Uterus (tissue), 4 donors: ENCODE data around the gene ZNF701. TPM values are rescaled to one million over a fixed set of nuclear protein-coding genes. Genes with fewer than 3 reads are reported as not detected.
"Not testable (repeated sequence)": the region's sequence is repeated elsewhere in the genome, so short reads cannot be mapped to it uniquely, and the experiment has no call there.

Source experiments
- DNase-seq, 2 donors: peaks; one replicate each; pipeline ENCODE4 v3.0.0-alpha.2; 2019 to 2020
- H3K27ac ChIP-seq, 2 donors: fragments of 200-600 bp; sonication (generic); 1 replicate in 1 of 2; 2 replicates in 1 of 2; pipeline ENCODE4 v1.5.1; 2016 to 2018
- H3K27me3 ChIP-seq, 2 donors: fragments of 200-600 bp; sonication (generic); one replicate each; pipeline ENCODE4 v1.5.1; 2018 to 2019; ENCODE audit warnings: control low read depth in 1 of 2
- H3K36me3 ChIP-seq, 2 donors: fragments of 200-600 bp; sonication (generic); one replicate each; pipeline ENCODE4 v1.5.1; 2019; ENCODE audit warnings: control low read depth in 1 of 2
- H3K4me1 ChIP-seq, 2 donors: fragments of 200-600 bp; sonication (generic); one replicate each; pipeline ENCODE4 v1.5.1; 2018 to 2019; ENCODE audit warnings: control low read depth in 1 of 2
- H3K4me3 ChIP-seq, 2 donors: fragments of 200-600 bp; sonication (generic); 1 replicate in 1 of 2; 2 replicates in 1 of 2; pipeline ENCODE4 v1.5.1; 2018 to 2019; ENCODE audit warnings: mild to moderate bottlenecking in 1 of 2
- H3K9me3 ChIP-seq, 2 donors: fragments of 200-600 bp; sonication (generic); one replicate each; pipeline ENCODE4 v1.5.1; 2019; ENCODE audit warnings: control low read depth in 1 of 2
- POLR2A ChIP-seq, 2 donors: fragments of 450-650 bp; IDR thresholded peaks; one replicate each; pipeline ENCODE4 v1.6.1; 2016; ENCODE audit warnings: antibody characterized with exemption in 2 of 2, mild to moderate bottlenecking in 1 of 2, moderate library complexity in 1 of 2
- intact Hi-C: fragments of 100-400 bp; cut with DNase I; formaldehyde crosslinking; loops from one replicate; pipeline ENCODE4 v1.15.1; 2023; ENCODE audit warnings: low total_unique reads
- total RNA-seq, 4 donors: library from RNA; depleted of rRNA in 3 of 4; stranded (reverse); fragments of >200 nt in 3 of 4; gene quantifications; one replicate each; pipeline versions ENCODE4 v1.1.0 to v1.2.4, GENCODE V29; 2014 to 2023
- TF ChIP-seq, protein P1 (sequence below), 4 experiments: fragments of 200-600 bp in 2 of 4; fragments of 450-650 bp in 2 of 4; sonication (generic) in 2 of 4; IDR thresholded peaks; one replicate each; pipeline ENCODE4 v1.5.1; 2016 to 2019; ENCODE audit warnings: antibody characterized with exemption in 4 of 4, mild to moderate bottlenecking in 2 of 4, moderate library complexity in 1 of 4
- donor health status: DM: yes; HTN: yes; CAD: no.

The ZNF701 gene
- total RNA-seq, 4 donors from 2014 or later, result 2.9 to 32.8 (median 16.7) TPM

GRCh38 chr19:52567921-52568320 lies 2.2 kb upstream of the ZNF701 start:
- H3K4me3 ChIP-seq, result no peak overlapping the region
- intact Hi-C loops, result no loop called here
- no peaks in the 10 kb centered on the region for H3K27me3 ChIP-seq
- TF ChIP-seq POLR2A (IDR thresholded peaks at IDR 0.05), result no peak
- TF ChIP-seq, protein P1, sequence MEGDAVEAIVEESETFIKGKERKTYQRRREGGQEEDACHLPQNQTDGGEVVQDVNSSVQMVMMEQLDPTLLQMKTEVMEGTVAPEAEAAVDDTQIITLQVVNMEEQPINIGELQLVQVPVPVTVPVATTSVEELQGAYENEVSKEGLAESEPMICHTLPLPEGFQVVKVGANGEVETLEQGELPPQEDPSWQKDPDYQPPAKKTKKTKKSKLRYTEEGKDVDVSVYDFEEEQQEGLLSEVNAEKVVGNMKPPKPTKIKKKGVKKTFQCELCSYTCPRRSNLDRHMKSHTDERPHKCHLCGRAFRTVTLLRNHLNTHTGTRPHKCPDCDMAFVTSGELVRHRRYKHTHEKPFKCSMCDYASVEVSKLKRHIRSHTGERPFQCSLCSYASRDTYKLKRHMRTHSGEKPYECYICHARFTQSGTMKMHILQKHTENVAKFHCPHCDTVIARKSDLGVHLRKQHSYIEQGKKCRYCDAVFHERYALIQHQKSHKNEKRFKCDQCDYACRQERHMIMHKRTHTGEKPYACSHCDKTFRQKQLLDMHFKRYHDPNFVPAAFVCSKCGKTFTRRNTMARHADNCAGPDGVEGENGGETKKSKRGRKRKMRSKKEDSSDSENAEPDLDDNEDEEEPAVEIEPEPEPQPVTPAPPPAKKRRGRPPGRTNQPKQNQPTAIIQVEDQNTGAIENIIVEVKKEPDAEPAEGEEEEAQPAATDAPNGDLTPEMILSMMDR (IDR thresholded peaks at IDR 0.05), result no peak
- no peak overlapping the region for H3K27ac ChIP-seq
- no peaks in the 10 kb centered on the region for H3K9me3 ChIP-seq
- no peaks in the 10 kb centered on the region for H3K4me1 ChIP-seq
- no peaks in the 10 kb centered on the region for H3K36me3 ChIP-seq
- DNase-seq, result no peak

DNA sequence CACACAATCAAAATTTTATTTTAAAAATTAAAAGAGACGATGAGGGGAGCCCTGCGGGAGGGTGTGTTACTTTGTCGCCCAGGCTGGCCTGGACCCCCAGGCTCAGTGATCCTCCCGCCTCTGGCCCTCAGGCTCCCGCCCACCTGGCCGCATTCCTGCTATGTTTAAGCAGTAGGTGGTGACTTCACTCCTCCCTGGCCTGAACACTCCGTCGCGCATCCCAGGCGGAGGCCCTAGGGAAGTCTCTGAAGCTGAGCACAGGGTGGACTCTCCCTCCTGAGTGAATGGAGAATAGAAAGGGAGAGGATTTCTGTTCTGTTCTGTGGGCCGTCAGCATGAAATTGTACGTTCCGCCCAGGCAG lies 468 bp upstream of the ZNF701 start:
- H3K27me3 ChIP-seq, H3K36me3 ChIP-seq, H3K4me1 ChIP-seq, H3K9me3 ChIP-seq, intact Hi-C loops: not testable (repeated sequence)
- H3K4me3 ChIP-seq, result peak overlapping the region; percentile 63 to 71
- DNase-seq, result peak; percentile 63 to 66
- H3K27ac ChIP-seq, result peak overlapping the region; percentile 84 to 88

GRCh38 chr19:52584736-52585440 lies 14.8 kb downstream of the ZNF701 start:
- Histone ChIP-seq H3K36me3 (no peaks in the 10 kb centered on the region), H3K4me3 (no peak overlapping the region), H3K27me3 (no peaks in the 10 kb centered on the region), H3K27ac (no peak overlapping the region), H3K9me3 (no peaks in the 10 kb centered on the region), H3K4me1 (no peaks in the 10 kb centered on the region)
- intact Hi-C loops, result no loop called here
- no peak for DNase-seq
- TF ChIP-seq, protein P1 (IDR thresholded peaks at IDR 0.05), result no peak
- no peak for TF ChIP-seq POLR2A (IDR thresholded peaks at IDR 0.05)

DNA sequence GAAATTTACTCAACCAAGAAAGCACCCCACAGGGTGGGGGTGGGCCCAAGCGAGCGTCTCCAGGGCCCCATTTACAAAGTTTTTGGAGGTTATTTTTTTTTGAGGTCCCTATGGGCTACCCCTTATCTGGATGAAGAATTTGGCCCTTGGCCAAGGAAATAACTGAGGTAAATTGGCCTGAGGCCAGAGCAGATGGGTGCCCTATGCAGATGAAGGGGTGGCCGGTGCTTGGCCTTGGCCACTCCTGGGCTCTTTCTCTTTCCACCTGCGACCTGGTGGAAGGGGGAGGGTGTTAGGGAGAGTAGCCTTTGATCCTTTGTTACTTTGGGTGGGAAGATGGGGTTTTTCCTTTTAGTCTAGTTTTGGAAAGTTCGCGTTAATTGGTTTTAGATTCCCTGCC lies 15.5 kb downstream of the ZNF701 start:
- TF ChIP-seq, protein P1 (IDR thresholded peaks at IDR 0.05), result no peak
- no peak for TF ChIP-seq POLR2A (IDR thresholded peaks at IDR 0.05)
- no peaks in the 10 kb centered on the region for H3K27me3 ChIP-seq
- no peak for DNase-seq
- no peak overlapping the region for H3K4me3 ChIP-seq
- H3K4me1 ChIP-seq, result no peaks in the 10 kb centered on the region
- H3K9me3 ChIP-seq, result no peaks in the 10 kb centered on the region
- H3K36me3 ChIP-seq, result no peaks in the 10 kb centered on the region
- intact Hi-C loops, result no loop called here
- no peak overlapping the region for H3K27ac ChIP-seq

DNA sequence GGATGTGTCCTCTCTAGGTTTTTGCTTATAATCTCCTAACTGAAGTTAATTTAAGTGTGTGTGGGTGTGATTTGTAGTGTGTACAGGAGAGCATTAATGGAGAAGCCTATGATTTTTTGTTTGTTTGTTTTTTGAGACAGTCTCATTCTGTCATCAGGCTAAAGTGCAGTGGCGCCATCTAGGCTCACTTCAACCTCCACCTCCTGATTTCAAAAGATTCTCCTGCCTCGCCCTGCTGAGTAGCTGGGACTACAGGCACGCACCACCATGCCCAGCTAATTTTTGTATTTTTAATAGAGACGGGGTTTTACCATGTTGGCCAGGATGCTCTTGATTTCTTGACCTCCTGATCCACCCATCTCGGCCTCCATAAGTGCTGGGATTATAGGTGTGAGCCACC lies 20.6 kb downstream of the ZNF701 start:
- no peak for TF ChIP-seq POLR2A (IDR thresholded peaks at IDR 0.05)
- TF ChIP-seq, protein P1 (IDR thresholded peaks at IDR 0.05), result no peak
- no peaks in the 10 kb centered on the region for H3K9me3 ChIP-seq

DNA sequence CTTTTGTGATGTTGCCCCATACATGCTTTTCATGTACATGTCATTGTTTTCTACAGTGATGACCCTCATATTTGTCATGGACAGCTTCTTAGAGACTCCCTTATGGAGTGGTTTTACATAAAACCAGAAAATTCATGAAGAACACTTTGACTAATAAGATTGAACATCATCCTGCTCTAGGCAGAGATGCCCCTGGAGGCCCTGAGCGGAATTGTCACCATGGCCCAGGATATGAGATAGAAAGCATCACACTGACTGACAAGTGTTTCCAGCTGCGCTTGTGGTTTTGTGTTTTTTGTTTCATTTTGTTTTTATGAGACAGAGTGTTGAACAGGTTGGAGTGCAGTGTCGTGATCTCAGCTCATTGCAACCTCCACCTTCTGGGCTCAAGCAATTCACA lies 22.2 kb downstream of the ZNF701 start:
- TF ChIP-seq, protein P1 (IDR thresholded peaks at IDR 0.05), result no peak
- no peak for TF ChIP-seq POLR2A (IDR thresholded peaks at IDR 0.05)
- H3K4me1 ChIP-seq, result no peaks in the 10 kb centered on the region
- no peak for DNase-seq
- H3K27me3 ChIP-seq, result no peaks in the 10 kb centered on the region
- H3K27ac ChIP-seq, result no peak overlapping the region
- intact Hi-C loops, result no loop called here
- H3K36me3 ChIP-seq, result no peaks in the 10 kb centered on the region
- no peaks in the 10 kb centered on the region for H3K9me3 ChIP-seq
- H3K4me3 ChIP-seq, result no peak overlapping the region

More for the DNA sequence above, 20.6 kb downstream of the ZNF701 start:
- no peaks in the 10 kb centered on the region for H3K4me1 ChIP-seq
- no peaks in the 10 kb centered on the region for H3K36me3 ChIP-seq
- H3K4me3 ChIP-seq, result no peak overlapping the region
- H3K27me3 ChIP-seq, result no peaks in the 10 kb centered on the region
- DNase-seq, result no peak
- no peak overlapping the region for H3K27ac ChIP-seq
- intact Hi-C loops, result no loop called here

DNA sequence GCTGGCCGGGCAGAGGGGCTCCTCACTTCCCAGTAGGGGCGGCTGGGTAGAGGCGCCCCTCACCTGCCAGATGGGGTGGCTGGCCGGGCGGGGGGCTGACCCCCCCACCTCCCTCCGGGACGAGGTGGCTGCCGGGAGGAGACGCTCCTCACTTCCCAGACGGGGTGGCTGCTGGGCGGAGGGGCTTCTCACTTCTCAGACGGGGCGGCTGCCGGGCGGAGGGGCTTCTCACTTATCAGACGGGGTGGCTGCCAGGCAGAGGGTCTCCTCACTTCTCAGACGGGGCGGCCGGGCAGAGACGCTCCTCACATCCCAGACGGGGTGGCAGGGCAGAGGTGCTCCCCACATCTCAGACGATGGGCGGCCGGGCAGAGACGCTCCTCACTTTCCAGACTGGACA lies 23.4 kb downstream of the ZNF701 start:
- H3K36me3 ChIP-seq, H3K27ac ChIP-seq, intact Hi-C loops, DNase-seq, H3K9me3 ChIP-seq, H3K4me1 ChIP-seq, H3K4me3 ChIP-seq, H3K27me3 ChIP-seq: not testable (repeated sequence)
